Measurements from ENCODE around the gene GALR1.

GALR1 gene

DNA sequence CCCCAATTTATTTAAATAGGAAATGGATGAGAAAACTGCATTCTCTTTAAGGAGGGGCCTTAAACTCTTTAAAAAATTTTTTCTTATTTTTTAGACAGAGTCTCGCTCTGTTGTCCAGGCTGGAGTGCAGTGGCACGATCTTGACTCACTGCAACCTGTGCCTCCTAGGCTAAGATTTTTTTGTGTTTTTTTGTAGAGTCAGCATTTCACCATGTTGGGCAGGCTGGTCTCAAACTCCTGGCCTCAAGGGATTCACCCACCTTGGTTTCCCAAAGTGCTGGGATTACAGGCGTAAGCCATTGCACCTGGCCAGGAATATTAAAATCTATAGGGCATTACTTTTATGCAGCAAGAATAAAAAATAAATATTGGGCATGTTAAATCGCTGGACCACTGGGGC is 56.0 kb downstream of the GALR1 start:
- TF ChIP-seq CTCF (IDR thresholded peaks at IDR 0.05; ENCODE audit: extremely low read depth, missing control alignments): no peak
- DNase-seq (ENCODE audit: low spot score): no peak

DNA sequence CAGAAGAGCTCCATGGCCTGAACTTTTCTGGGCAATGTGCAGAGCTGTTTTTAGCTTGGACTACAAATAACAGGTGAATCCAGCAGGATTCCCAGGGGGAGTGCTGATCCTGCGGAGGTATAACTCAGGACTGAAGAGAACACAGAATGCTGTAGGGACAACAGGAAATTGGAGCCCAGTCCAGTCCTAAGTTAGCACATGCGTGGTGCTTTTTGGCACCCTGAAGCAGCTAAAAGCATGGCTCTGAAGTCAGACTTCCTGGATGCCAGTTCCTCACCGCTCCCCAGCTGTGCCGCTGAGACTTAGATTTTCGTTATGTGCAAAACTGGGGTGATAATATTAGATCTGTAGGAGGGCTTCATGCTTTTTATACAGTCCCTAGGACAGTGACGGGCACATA is 58.6 kb downstream of the GALR1 start:
- DNase-seq (ENCODE audit: low spot score): no peak
- TF ChIP-seq CTCF (IDR thresholded peaks at IDR 0.05; ENCODE audit: extremely low read depth, missing control alignments): no peak

DNA sequence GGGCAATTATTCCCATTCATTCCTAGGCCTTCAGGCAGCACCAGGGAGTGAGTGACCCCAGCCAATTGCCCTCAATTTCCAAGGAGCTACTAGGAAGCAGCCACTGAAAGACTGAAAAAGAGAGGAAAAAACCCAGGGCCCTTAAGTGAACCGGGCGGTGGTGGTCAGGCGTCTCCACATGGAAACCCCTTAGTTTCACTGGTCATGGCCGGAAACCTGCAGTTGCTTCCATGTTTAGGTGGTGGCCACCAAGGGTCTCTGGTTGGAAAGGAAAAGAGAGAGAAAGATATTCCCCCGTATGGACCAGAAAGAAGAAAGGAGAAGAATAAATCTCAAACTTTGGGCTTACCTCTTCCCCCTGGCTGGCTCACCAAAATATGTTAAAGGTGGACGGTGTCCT is 64.9 kb downstream of the GALR1 start:
- no peak for DNase-seq (ENCODE audit: low spot score)

GRCh38 chr18:77314952-77315351 is 65.3 kb downstream of the GALR1 start:
- TF ChIP-seq CTCF (IDR thresholded peaks at IDR 0.05; ENCODE audit: extremely low read depth, missing control alignments): no peak
- no peak for DNase-seq (ENCODE audit: low spot score)

More for the DNA sequence above, 64.9 kb downstream of the GALR1 start:
- TF ChIP-seq CTCF (IDR thresholded peaks at IDR 0.05; ENCODE audit: extremely low read depth, missing control alignments): no peak

GRCh38 chr18:77316008-77316407 is 66.4 kb downstream of the GALR1 start:
- DNase-seq (ENCODE audit: low spot score): no peak
- no peak for TF ChIP-seq CTCF (IDR thresholded peaks at IDR 0.05; ENCODE audit: extremely low read depth, missing control alignments)

- TF ChIP-seq CTCF (IDR thresholded peaks at IDR 0.05; ENCODE audit: extremely low read depth, missing control alignments): no peak
- DNase-seq (ENCODE audit: low spot score): no peak
These were observed 67.0 kb downstream of the GALR1 start for GRCh38 chr18:77316641-77317040.

DNA sequence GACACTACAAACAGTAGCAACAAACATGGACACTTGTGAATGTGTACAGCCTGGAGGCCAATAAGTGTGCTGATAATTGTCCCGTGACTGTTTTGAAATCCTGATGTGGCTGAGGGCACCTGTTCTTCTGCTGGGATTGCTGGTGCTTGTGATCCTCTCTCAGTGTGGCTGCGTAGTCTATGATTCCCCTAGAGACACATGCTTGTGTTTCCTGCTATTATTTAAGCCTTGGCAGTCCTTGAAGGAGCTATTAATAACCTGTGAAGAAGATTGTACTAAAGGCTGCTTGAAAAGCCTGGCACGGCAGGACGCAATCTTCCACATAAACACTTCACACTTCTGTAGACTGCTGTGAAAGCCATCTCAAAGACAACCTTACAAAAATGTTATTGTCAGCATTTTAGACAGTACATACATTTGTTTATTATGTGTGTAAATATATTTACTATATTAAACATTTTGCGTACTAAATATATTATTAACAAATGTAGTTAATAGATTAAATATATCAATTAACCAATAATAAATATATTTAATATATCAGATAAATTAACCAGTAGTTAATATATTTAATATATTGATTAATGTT is 71.4 kb downstream of the GALR1 start:
- no peak for DNase-seq (ENCODE audit: low spot score)
- no peak for TF ChIP-seq CTCF (IDR thresholded peaks at IDR 0.05; ENCODE audit: extremely low read depth, missing control alignments)
